ENCODE data around the gene SPINK9.
"Not testable (repeated sequence)": the region's sequence is repeated elsewhere in the genome, so short reads cannot be mapped to it uniquely, and the experiment has no call there.

Gene SPINK9, protein sequence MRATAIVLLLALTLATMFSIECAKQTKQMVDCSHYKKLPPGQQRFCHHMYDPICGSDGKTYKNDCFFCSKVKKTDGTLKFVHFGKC

DNA sequence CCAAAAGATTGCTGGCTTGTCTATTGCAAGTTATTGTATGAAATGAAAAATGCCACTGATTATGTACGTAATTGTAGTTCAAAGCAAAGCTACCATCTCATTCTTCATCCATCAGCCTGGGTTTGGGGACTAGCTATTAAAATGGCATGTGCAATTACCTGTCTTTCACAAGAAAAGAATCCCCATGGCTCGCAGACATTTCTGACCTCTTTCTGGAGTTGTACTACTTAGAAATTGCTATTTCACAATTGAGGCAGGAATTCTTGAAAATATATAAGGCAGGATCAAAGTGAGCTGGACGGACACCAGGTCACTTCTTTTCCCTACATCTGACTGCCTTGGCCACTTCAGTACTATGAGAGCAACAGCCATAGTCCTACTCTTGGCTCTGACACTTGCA, at the start of gene SPINK9:
SPINK9 (plus strand) TSS at position 301 of the 400 bp plus-strand sequence; CDS start at position 356, 55 bp downstream.
- no peak for DNase-seq

DNA sequence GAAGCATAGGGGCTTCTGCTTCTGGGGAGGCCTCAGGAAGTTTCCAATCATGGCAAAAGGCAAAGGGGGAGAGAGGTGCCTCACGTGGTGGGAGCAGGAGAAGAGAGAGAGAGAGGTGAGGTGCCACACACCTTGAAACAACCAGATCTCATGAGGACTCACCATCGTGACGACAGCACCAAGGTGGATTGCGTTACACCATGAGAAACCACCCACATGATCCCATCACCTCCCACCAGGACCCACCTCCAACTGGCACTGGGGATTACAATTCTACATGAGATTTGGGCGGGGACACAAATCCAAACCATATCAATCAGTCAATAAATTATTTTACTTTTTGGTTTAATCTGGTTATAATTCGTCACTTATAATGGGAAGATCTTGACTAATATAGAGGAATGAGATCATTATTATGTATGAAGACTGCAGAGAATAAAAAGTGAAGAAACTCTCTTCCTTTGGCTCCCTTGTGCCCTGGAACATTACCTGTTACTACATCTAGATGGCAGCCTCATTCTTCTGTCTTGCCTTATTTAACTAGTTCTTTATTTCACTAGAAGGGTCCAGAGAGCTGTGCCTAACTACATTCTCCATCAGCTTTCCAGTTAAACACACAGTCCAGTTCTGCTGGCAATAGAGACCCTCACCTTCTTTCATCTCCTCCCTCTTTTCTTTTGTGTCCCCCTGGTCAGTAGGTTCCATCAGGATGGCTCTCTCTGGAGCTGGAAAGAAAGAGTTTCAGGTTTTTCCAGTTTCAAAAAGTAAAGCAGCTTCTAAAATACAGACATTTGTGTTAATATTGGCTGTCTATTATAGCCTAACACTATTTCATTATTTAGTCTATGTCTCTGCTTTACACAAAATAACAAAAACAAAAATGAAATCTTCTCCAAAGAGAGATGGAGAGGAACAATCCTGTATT, 44.8 kb upstream of the SPINK9 start:
- DNase-seq, result no peak

DNA sequence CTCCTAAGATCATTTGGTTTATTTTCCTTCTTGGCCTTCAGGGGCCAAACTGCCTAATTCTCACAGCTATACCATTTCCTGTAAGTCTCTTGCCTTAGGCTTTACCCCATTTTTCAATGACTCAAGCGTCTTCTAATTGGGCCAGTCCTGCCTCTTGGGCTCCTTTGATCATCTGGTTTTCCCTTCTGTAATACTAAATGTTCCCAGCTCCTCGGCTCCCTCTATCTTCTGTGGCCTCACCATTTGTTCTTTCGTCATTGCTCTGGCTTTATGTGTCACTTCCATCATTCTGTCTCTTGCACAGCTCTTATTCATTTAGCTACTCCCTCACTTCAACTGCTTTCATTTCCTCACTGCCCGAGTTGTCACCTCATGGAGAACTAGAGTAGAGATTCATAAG, 37.6 kb upstream of the SPINK9 start:
- no peak for DNase-seq

DNA sequence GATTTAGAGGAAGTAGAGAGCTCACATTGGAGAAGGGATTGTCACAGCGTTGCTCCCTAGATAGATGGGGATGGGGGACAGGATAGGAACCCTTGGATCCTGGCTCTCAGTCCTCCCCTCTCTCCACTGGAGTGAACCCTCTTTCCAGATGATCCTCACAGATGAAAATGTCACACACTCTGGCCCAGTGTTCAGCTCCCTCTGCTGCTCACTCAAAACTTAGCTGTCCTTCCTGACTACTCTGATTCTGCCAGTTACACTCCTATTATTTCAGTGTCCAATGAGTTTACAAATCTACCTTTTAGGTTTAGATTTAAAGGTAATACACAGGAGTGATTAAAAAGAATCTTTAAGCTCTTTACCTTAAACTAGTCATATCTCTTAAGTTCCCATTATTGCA, 28.9 kb upstream of the SPINK9 start:
- DNase-seq, result no peak

DNA sequence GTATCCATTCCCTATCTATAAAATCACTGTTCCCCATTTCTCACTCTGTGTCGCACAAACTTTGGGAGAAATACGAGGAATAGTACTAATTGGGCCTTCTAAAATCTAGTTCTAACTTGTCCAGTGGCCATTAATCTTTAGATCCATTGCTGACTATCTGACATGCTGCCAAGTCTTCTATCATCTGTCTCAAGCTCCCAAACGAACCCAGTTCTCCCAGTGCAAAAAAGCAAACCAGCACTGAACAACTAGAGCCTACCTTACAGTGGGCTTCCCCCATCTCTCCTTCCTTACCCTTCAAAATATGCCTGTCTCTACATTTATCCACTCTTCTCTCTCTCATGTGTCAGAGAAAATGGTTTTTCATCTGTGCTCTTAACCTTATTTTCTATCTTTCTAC, 26.3 kb upstream of the SPINK9 start:
- no peak for DNase-seq

DNA sequence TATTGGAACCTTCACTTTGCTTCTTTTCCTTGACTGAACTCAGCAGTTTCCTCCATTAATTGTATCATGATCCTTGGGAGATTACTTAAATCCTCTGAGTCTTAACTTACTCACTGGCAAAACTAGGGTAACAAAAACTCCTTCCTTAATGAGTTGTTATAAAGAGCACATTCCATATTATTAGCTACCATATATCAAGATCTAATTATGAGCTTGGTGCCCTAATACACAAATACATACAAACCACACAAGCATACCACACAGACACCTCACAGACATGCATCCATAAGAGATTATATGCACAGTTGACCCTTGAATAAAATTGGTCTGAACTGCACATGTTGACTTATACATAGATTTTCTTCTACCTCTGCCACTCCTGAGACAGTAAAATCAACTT, 25.6 kb upstream of the SPINK9 start:
- no peak for DNase-seq

DNA sequence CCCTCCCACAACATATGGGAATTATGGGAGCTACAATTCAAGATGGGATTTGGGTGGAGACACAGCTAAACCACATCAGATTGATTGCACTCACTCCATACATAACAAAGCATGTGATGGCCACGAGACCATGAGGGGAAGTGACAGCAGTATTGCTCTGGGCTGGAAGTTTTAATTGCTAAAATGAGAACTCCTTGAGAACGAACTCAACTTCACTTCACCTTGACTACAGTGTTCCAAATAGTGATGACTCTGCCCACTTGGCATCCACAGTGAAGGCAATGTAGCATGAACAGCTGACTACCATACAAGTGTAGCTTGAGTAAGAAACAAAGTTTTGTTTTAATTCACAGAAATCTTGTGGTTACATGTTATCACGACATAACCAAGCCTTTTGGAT, 23.9 kb upstream of the SPINK9 start:
- DNase-seq, result no peak

DNA sequence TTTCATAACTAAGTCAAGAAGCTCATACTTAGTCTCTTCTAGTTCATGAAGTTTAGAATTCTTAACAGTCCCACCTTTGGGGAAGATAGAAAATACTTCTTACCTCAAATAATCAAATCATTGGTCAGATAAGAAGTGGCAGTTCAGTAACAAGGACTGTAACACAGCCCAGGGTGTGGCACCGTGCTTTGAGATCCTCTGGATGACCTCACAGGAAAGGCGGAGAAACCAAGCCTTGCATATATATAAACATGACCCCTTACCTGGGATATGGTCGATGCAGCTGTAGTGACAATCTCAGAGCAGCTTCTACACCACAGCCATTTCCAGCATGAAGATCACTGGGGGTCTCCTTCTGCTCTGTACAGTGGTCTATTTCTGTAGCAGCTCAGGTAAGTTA, 23.2 kb upstream of the SPINK9 start, which contains the start of gene SPINK7:
SPINK7 (plus strand) TSS at position 271 of the 400 bp plus-strand sequence; CDS start at position 332, 61 bp downstream.
- no peak for DNase-seq

DNA sequence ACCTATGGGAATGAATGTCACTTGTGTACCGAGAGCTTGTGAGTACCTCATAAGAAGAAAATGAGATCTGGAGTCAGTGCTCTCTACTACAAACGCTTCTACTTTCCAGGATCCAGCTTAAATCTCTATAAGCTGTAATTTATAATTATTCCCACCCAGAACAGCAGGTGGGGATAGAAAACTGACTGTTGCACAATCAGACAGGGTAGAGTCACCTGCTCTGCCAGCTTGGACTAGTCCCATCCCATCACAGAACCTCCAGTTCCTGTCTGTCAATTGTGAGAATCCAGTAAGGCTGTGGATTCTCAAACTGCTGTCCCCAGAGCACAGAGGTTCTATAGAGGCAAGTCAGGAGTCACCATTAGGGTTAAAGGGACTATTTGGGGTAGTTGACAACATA, 21.2 kb upstream of the SPINK9 start:
- DNase-seq, result no peak

DNA sequence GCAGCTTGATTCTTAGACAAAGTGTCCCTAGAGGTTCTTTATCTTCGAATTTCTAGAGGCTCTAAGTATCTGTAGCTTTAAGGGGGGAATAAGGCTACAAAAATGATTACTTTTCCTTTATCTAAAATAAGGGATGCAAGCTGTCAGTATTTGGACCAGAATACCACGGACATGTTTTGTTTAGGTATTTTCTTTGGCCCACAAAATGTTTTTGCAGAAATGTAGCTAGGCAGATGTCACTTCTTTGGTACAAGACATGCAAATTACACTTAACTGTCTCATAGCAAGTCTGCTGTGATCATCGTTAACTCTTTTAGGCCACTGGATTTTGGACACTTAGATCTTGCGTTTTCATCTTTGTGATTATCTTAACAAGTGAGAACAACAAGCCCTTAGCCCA, 20.6 kb upstream of the SPINK9 start:
- DNase-seq, result no peak

DNA sequence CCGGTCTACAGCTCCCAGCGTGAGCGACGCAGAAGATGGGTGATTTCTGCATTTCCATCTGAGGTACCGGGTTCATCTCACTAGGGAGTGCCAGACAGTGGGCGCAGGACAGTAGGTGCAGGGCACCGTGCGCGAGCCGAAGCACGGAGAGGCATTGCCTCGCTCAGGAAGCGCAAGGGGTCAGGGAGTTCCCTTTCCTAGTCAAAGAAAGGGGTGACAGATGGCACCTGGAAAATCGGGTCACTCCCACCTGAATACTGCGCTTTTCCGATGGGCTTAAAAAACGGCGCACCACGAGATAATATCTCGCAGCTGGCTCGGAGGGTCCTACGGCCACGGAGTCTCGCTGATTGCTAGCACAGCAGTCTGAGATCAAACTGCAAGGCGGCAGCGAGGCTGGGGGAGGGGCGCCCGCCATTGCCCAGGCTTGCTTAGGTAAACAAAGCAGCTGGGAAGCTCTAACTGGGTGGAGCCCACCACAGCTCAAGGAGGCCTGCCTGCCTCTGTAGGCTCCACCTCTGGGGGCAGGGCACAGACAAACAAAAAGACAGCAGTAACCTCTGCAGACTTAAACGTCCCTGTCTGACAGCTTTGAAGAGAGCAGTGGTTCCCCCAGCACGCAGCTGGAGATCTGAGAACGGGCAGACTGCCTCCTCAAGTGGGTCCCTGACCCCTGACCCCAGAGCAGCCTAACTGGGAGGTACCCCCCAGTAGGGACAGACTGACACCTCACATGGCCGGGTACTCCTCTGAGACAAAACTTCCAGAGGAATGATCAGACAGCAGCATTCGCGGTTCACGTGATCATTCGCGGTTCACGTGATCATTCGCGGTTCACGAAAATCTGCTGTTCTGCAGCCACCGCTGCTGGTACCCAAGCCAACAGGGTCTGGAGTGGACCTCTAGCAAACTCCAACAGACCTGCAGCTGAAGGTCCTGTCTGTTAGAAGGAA, 15.1 kb upstream of the SPINK9 start:
- DNase-seq, result not testable (repeated sequence)

DNA sequence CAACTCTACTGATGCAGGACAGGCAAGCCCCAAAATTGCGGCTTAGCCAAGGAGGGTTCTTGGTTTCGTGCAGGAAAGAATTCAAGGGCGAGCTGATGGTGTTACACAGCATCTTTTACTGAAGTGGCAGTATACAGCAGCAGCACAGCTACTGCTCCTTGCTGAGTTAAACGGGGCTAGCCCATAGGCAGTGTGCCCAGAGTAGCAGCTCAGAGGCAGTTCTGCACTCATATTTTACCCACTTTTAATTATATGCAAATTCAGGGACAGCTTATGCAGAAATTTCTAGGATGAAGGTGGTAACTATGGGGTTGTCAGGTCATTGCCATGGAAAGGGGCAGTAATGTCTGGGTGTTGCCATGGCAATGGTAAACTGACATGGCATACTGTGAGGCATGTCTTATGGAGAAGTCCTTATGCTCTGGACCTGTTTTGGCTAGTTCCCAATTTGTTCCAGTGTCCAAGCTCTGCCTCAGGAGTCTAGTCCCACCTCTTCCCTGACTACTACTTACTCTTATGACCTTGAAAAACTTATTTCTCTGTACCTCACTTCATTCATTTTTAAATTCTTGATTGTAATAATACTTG, 2.0 kb upstream of the SPINK9 start:
- DNase-seq, result no peak

DNA sequence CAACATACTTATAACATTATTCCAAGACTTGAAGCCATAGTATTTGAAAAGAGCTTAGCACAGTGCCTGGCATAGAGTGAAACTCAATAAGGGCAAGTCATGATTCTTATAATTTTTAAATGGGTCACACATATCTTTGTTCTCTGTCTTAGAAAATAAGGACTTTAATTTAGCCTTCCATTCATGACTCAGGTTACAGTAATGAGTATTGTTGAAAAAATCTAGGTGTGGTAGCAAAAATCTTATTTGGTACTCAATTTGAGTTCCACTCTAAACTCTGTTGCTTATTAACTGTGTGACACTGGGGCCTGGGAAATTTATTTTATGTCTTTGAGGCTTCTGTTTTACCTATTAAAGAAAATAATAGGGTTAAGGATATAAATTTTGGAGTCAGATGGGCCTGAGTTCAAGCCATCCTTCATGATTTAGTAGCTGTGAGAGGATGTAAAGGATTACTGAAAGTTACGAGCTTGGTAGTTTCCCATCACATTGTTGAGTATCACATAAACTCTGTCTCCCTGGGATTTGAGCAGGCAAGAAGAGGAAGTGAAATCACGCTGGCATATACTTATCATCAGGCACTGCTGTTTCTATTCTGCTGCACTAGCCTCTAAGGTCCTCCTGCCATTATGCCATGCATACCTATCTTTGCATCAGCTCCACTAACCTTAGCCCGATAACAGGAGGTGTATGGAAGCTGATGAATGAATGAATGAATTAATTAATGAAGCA, 1.5 kb downstream of the SPINK9 start:
- DNase-seq, result no peak

DNA sequence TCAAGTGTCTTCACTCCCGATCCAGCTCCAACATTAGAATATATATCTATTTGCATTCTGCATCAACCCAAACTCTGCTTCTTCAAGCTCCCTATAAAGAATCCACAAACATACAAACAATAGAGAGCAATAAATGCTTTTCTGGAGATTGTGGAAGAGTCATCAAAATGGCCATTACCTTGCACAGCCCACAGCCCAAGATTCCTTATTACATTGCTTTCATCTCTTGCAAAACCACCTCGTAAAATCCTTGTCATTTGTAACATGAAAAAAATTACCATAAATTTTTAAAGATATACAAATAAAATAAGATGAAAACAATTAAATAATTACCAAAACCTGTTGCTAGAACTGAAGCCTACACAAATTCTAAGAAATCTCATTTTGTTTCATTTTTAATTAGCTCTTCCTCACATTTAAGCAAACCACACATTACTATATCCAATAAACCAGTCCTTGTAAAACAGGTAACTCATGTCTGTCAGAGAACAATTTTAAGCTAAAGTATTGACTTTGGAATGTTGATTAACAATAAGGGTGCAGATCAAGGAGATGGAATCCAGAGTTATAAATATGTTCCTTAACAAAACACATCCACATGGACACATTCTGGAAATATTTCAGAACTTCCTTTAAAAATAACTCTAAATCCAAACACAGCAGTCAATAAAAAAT, 7.1 kb downstream of the SPINK9 start:
- no peak for DNase-seq

DNA sequence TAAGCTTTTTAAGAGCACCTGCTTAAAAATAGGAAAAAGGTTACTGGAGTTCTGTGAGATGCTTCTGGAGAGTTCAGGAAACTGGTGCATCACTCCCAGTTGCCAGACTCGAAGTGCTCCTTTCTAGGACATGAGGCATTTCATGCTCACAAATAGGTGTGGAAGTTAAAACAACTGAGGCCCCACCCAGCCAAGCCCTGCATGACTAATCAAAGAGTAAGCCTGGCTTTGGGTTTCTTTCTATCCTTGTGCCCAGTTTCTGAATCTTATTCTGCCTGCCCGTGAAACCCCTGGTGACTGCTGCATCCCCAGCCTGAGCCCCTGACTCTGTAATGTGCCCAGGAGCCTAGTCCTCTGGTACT, 7.7 kb downstream of the SPINK9 start:
- DNase-seq, result no peak

DNA sequence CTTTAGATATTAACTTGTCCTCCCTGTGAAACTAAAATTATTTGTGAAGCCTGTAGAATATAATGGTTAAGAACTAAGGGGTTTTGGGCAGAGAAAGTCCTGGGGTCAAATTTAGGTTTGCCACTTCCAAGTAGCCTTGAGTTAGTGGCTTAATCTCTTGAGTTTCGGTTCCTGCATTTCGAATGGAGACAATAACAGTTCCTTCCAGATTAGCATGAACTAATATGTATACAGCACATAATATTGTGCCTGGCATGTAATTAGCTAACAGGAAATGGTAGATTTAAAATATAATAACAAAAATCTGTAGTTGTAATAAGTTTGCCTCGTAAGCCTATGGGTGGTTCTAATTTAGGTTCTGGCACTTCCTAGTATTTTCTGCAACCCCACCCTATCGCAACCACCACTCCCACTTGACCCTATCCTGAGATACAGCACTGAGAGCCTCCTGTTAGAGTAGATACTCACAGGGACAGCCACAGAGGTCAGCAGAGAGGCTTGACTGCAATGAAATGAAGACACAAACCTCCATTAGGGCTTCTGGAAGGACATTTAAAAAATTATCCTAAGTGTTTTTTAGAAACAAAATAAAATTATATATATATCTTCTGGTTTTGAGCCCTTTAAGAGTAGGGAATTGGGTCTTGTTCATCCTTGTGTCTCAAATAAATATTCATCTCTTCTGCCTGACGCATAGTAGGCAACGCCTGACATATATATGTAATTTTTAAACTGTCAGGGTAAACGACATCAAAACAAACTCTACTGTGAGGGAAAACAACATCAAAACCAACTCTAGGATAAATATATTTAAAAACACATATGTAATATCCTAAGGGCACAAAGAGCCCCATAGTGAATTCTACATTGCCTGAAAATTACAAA, 8.5 kb downstream of the SPINK9 start:
- DNase-seq, result no peak

DNA sequence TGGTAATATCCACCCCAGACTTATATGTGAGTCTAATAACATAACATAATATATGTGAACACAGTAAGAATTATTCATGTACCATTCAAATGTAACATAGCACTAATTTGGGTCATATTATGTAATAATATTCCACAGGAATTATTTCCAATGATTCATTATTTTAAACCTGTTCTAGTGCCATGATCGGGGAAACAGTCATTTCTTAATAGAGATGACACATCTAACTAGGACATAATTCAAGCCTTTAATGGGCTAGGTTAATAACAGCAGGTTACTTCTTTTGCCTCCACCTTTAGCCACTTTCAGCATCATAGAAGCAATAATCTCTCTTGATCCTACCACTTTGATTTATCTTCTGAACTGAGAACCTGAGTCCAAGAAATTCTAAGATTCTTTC, 12.3 kb downstream of the SPINK9 start:
- DNase-seq, result no peak

DNA sequence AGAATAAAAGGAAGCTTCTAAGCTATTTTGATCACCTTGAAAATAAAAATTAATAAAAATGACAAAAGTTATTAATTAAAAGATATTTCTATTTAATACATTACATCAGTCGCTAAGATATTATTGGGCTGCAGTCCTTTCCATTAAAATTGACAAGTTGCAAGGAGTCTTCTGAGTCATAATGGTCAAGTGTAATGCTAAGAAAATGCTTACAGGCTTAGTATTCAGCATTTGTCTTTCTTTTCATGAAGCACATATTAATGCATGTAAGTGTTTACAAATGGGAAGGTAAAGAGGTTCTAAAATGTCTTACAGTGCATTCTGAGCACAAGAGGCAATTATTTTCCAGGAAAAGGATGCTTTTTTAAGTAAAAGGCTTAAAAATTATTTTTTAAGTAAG, 17.3 kb downstream of the SPINK9 start:
- no peak for DNase-seq

DNA sequence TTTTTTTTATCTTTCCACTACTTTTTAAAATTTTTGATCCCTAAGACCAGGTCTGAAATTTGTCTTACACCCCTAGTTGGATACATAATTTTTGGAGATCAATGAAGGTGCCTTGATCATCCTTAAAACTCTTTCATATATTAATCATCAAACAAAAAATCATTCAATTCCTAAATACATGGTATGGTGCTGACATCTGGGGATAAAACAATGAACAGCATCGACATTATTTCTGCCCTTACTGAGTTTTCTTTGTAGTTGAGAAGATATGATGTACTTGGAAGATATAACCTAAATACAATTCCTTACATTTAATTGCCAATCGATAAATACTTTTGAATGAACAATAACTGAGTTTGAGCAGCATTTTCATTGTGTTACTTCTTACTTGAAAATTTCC, 18.3 kb downstream of the SPINK9 start:
- DNase-seq, result no peak

DNA sequence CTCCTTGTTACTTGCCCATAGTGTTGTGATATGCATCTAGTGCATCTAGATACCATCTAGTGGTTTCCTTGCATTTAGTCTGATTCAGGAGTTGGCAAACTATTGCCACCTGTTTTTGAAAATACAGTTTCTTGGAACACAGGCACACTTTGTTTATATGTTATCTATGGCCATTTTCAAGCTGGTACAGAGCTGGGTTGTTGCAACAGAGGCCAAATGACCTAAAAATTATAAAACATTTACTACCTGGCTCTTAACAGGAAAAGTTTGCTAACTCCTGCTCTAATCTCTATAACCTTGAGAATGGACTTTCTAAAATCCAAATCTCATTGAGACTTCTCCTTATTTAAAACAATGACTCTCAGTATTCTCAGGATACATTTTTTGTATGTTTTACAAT, 29.0 kb downstream of the SPINK9 start:
- DNase-seq, result no peak

DNA sequence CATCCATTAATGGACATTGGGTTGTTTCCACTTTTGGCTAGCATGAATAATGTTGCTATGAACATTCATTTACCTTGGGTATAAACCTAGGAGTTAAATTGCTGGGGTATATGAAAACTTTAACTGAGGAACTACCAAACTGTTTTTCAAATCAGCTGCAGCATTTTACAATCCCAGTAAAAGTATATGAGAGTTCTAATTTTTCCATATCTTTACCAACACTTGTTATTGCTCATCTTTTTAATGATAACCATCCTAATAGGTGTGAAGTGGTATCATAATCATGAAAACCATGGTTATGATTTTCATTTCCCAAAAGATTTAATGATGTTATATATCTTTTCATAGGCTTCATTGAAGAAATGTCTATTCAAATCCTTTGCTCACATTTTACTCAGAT, 32.9 kb downstream of the SPINK9 start:
- no peak for DNase-seq

All from NCI-H187 (cell line).